Neuronal stem cell (in vitro differentiated cells): ENCODE data around the gene CKS1B.

ENCODE experiments used
- DNase-seq: peaks from one replicate; pipeline ENCODE4 v3.0.0-alpha.2; 2013; ENCODE audit warnings: low spot score
- H2AFZ ChIP-seq: one replicate; pipeline ENCODE4 v1.6.1; 2013; ENCODE audit warnings: mild to moderate bottlenecking, low read length, inconsistent platforms
- H2AK5ac ChIP-seq: 2 replicates; pipeline ENCODE4 v1.6.1; 2013; ENCODE audit warnings: low read depth, mild to moderate bottlenecking, inconsistent platforms, low read length, moderate library complexity, mixed read lengths
- H2BK120ac ChIP-seq: 2 replicates; pipeline ENCODE4 v1.6.1; 2013; ENCODE audit warnings: low read depth, mild to moderate bottlenecking, inconsistent platforms, low read length, moderate library complexity, mixed read lengths
- H2BK12ac ChIP-seq: one replicate; pipeline ENCODE4 v1.6.1; 2013; ENCODE audit warnings: low read length, inconsistent platforms
- H2BK15ac ChIP-seq: 2 replicates; pipeline ENCODE4 v1.6.1; 2013; ENCODE audit warnings: mild to moderate bottlenecking, low read length, inconsistent platforms, mixed read lengths
- H2BK5ac ChIP-seq: one replicate; pipeline ENCODE4 v1.6.1; 2013; ENCODE audit warnings: inconsistent platforms, mild to moderate bottlenecking, low read length, moderate library complexity
- H3K14ac ChIP-seq: one replicate; pipeline ENCODE4 v1.6.1; 2013; ENCODE audit warnings: low read length, inconsistent platforms
- H3K18ac ChIP-seq: 2 replicates; pipeline ENCODE4 v1.6.1; 2013; ENCODE audit warnings: low read length, inconsistent platforms
- H3K23ac ChIP-seq: 2 replicates; pipeline ENCODE4 v1.6.1; 2013; ENCODE audit warnings: low read depth, mild to moderate bottlenecking, mixed read lengths, low read length, inconsistent platforms; ENCODE audit not compliant: poor library complexity
- H3K27ac ChIP-seq: replicated peaks from 3 replicates; pipeline ENCODE4 v1.5.1; 2013; ENCODE audit warnings: low read length, inconsistent platforms
- H3K27me3 ChIP-seq, 3 experiments: 2 replicates each; pipeline ENCODE4 v1.6.1; 2013; ENCODE audit warnings: low read length in 3 of 3, mild to moderate bottlenecking in 2 of 3, inconsistent platforms in 1 of 3, low read depth in 1 of 3, mixed read lengths in 1 of 3, moderate library complexity in 1 of 3; ENCODE audit not compliant: control insufficient read depth in 3 of 3, insufficient read depth in 3 of 3
- H3K36me3 ChIP-seq, 2 donors: replicated peaks in 1 of 2; 2 replicates each; pipeline ENCODE4 v1.6.1; 2013; ENCODE audit warnings: low read length in 2 of 2; ENCODE audit not compliant: control insufficient read depth in 2 of 2, insufficient read depth in 2 of 2
- H3K4ac ChIP-seq: 2 replicates; pipeline ENCODE4 v1.6.1; 2013; ENCODE audit warnings: inconsistent platforms, mild to moderate bottlenecking, low read length, moderate library complexity
- H3K4me1 ChIP-seq, 2 donors: 1 replicate in 1 of 2; 2 replicates in 1 of 2; pipeline ENCODE4 v1.6.1; 2013; ENCODE audit warnings: low read length in 2 of 2, low read depth in 1 of 2; ENCODE audit not compliant: control insufficient read depth in 2 of 2, insufficient read depth in 1 of 2
- H3K4me2 ChIP-seq: one replicate; pipeline ENCODE4 v1.6.1; 2013; ENCODE audit warnings: mild to moderate bottlenecking, low read length, inconsistent platforms; ENCODE audit not compliant: insufficient read depth, poor library complexity, severe bottlenecking
- H3K4me3 ChIP-seq, 2 donors: 2 replicates each; pipeline ENCODE4 v1.5.1; 2013; ENCODE audit warnings: low read length in 2 of 2, mild to moderate bottlenecking in 2 of 2, inconsistent platforms in 1 of 2, moderate library complexity in 1 of 2
- H3K79me1 ChIP-seq: one replicate; pipeline ENCODE4 v1.6.1; 2013; ENCODE audit warnings: low read depth, mild to moderate bottlenecking, inconsistent platforms, low read length, moderate library complexity
- H3K9ac ChIP-seq: one replicate; pipeline ENCODE4 v1.6.1; 2013; ENCODE audit warnings: mild to moderate bottlenecking, low read depth, low read length, inconsistent platforms; ENCODE audit not compliant: poor library complexity
- H3K9me3 ChIP-seq, 2 donors: replicated peaks in 1 of 2; 2 replicates each; pipeline versions ENCODE3 to v1.6.1; 2013; ENCODE audit warnings: low read length in 2 of 2, mild to moderate bottlenecking in 2 of 2, inconsistent platforms in 1 of 2, low read depth in 1 of 2, mixed read lengths in 1 of 2, moderate library complexity in 1 of 2; ENCODE audit not compliant: control insufficient read depth in 2 of 2, insufficient read depth in 1 of 2
- H4K8ac ChIP-seq: one replicate; pipeline ENCODE4 v1.6.1; 2013; ENCODE audit warnings: low read depth, mild to moderate bottlenecking, inconsistent platforms, low read length, moderate library complexity
- H4K91ac ChIP-seq: one replicate; pipeline ENCODE4 v1.6.1; 2013; ENCODE audit warnings: low read length, low read depth, mild to moderate bottlenecking, inconsistent platforms; ENCODE audit not compliant: poor library complexity
- WGBS, 2 donors: extraction: QIAGEN DNeasy Blood & Tissue Kit; methylation state at CpG; one replicate each; pipeline ENCODE4 v1.1.7; 2013; ENCODE audit warnings: missing lambda C conversion rate in 2 of 2, mixed read lengths in 1 of 2; ENCODE audit not compliant: insufficient read length in 2 of 2, insufficient replicate concordance in 1 of 2; ENCODE audit errors: extremely low coverage in 2 of 2; 5-methylcytosine and 5-hydroxymethylcytosine counted together

The CKS1B gene

DNA sequence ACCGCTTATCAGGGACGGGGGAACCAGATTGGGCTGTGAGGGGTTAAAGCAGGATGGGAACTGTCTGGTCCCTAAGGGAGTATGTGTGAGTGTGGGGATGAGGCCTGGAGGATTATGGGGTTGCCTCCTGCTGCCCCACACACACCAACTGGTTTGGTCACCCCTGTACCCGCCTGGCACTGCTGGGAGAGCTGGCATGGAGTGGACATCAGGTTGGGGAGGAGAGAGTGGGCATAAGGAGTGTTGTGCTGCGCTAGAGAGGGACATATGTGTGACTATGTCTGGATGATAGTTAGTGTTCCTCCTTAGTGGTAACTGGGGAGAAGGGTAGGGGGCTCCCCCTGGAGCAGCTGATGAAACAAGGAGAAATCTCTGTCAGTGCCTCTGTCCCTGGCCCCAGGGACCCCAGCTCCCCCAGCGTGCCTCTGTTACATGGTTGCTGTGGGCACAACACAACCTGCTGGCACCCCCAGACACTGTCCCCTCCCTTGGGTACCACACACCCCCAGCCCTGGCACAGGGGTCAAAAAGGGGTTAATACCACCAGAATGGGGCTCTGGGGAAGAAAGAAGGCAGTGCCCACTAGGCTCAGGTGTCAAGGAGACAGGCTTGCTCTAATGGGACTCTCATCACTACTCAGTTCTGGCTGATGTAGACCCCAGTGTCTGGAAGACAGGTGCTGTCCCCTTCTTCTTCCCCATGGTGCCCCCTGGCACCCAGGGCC, 30.0 kb downstream of the CKS1B start:
- Histone ChIP-seq H4K8ac (peak overlapping the region; percentile 65), H3K18ac (peak overlapping the region; percentile 60), H3K23ac (no peak overlapping the region), H3K36me3 (no peaks in the 10 kb centered on the region), H3K4me3 (peak overlapping the region; percentile 89 to 90), H2BK120ac (no peak overlapping the region), H3K14ac (no peak overlapping the region), H3K27ac (peak overlapping the region; percentile 9), H2BK15ac (peak overlapping the region; percentile 47), H3K27me3 (no peaks in the 10 kb centered on the region), H3K9me3 (no peaks in the 10 kb centered on the region), H3K9ac (peak overlapping the region; percentile 3), H2BK12ac (peak overlapping the region; percentile 3), H2BK5ac (peak overlapping the region; percentile 97), H3K4ac (no peak overlapping the region), H3K4me1 (peaks cover 20 to 23% of the 10 kb centered on the region in 2 donors), H3K79me1 (peaks cover 12% of the 10 kb centered on the region), H2AK5ac (peak overlapping the region; percentile 72), H2AFZ (peak overlapping the region; percentile 84), H4K91ac (no peak overlapping the region), H3K4me2 (peak overlapping the region; percentile 99)
- WGBS, 2 donors, result no CpG with 5 or more reads among the region's 5 CpGs
- DNase-seq, result no peak

GRCh38 chr1:155005076-155006011, 30.9 kb downstream of the CKS1B start:
- Histone ChIP-seq H2BK5ac (peak overlapping the region; percentile 97), H2BK12ac (peak overlapping the region; percentile 41), H3K4ac (no peak overlapping the region), H4K91ac (no peak overlapping the region), H2AK5ac (peak overlapping the region; percentile 81), H3K14ac (no peak overlapping the region), H3K23ac (no peak overlapping the region), H3K18ac (peak overlapping the region; percentile 71), H3K27me3 (no peaks in the 10 kb centered on the region), H3K4me2 (peak overlapping the region; percentile 11), H3K27ac (no peak overlapping the region), H3K4me1 (peaks cover 13 to 23% of the 10 kb centered on the region in 2 donors), H3K4me3 (no peak overlapping the region), H3K9ac (no peak overlapping the region), H3K79me1 (peaks cover 12% of the 10 kb centered on the region), H2BK120ac (no peak overlapping the region), H2AFZ (no peak overlapping the region), H4K8ac (peak overlapping the region; percentile 65), H3K9me3 (no peaks in the 10 kb centered on the region), H2BK15ac (peak overlapping the region; percentile 92), H3K36me3 (no peaks in the 10 kb centered on the region)
- no CpG with 5 or more reads among the region's 17 CpGs for whole genome bisulfite sequencing, 2 donors
- DNase-seq, result no peak

DNA sequence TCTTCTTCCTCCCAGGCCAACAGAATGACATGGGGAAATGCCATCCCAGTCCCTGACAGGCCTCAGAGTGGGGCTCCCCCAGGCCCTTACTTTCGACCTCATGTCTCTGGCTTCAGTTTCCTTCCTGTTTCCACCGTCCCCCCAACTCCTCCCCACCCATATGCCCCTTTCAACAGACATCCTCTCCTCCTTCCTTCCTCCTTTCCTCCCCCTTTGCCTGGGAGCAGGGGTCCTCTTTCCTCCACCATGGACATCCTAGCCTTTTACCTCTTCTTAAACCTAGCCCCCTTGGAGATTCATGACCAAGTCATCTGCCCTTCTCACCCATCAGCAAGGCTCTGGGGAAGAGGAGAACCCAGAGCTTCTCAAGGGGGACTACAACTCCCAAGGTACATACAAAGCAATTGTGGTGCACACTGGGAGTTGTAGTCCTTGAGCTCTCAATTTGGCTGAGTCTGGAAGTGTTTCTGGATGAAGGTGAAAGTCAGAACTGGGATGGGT, 32.2 kb downstream of the CKS1B start:
- no peak for DNase-seq
- Histone ChIP-seq H3K9me3 (no peaks in the 10 kb centered on the region), H2BK5ac (no peak overlapping the region), H2BK12ac (peak overlapping the region; percentile 26), H3K14ac (no peak overlapping the region), H3K27ac (no peak overlapping the region), H3K4me3 (no peak overlapping the region), H3K79me1 (peaks cover 12% of the 10 kb centered on the region), H3K18ac (no peak overlapping the region), H2AFZ (no peak overlapping the region), H2BK120ac (no peak overlapping the region), H3K27me3 (no peaks in the 10 kb centered on the region), H4K8ac (no peak overlapping the region), H3K4me2 (no peak overlapping the region), H3K4me1 (peaks cover 10 to 32% of the 10 kb centered on the region in 2 donors), H3K9ac (no peak overlapping the region), H3K23ac (no peak overlapping the region), H3K36me3 (no peaks in the 10 kb centered on the region), H4K91ac (no peak overlapping the region), H2BK15ac (no peak overlapping the region), H3K4ac (no peak overlapping the region), H2AK5ac (no peak overlapping the region)
- WGBS, 2 donors, result no CpG with 5 or more reads among the region's 2 CpGs
